ENCODE data around the gene SMIM44.
"Not testable (repeated sequence)": the region's sequence is repeated elsewhere in the genome, so short reads cannot be mapped to it uniquely, and the experiment has no call there.

Gene SMIM44

GRCh38 chr19:3510727-3511126 lies 27.5 kb upstream of the SMIM44 start:
- Histone ChIP-seq H3K9ac (ENCODE audit: low read length) (no peak overlapping the region), H3K4me2 (ENCODE audit: low read length) (no peak overlapping the region), H3K4me1 (ENCODE audit: insufficient read depth, low read length, severe bottlenecking) (peaks cover 12% of the 10 kb centered on the region), H3K9me3 (ENCODE audit: low read length) (no peaks in the 10 kb centered on the region), H3K4me3 (ENCODE audit: low read depth, low read length, poor library complexity, severe bottlenecking) (no peak overlapping the region), H3K36me3 (ENCODE audit: insufficient read depth, low read length) (peaks cover 17% of the 10 kb centered on the region; the same call in 1 of the 2 replicates), H4K20me1 (ENCODE audit: insufficient read depth, low read length) (no peaks in the 10 kb centered on the region), H3K27me3 (ENCODE audit: insufficient read depth, low read length) (no peaks in the 10 kb centered on the region), H3F3A (ENCODE audit: insufficient read depth, low read length) (no peaks in the 10 kb centered on the region), H2AFZ (ENCODE audit: low read length) (no peak overlapping the region), H3K27ac (ENCODE audit: low read depth, low read length, poor library complexity, severe bottlenecking) (no peak overlapping the region), H3K79me2 (ENCODE audit: insufficient read depth, low read length) (peaks cover 11% of the 10 kb centered on the region), H3K9me2 (ENCODE audit: low read depth, low read length) (no peaks in the 10 kb centered on the region)
- no peak for TF ChIP-seq EZH2 (IDR thresholded peaks at IDR 0.05; ENCODE audit: borderline replicate concordance, low read length)
- no peak for TF ChIP-seq CTCF (IDR thresholded peaks at IDR 0.05; ENCODE audit: low read length)

- no peak overlapping the region for H3K4me2 ChIP-seq (ENCODE audit: low read length)
- H2AFZ ChIP-seq (ENCODE audit: low read length): no peak overlapping the region
- H3K36me3 ChIP-seq (ENCODE audit: insufficient read depth, low read length): peaks cover 17% of the 10 kb centered on the region; the same call in 1 of the 2 replicates
- no peaks in the 10 kb centered on the region for H3K27me3 ChIP-seq (ENCODE audit: insufficient read depth, low read length)
- H4K20me1 ChIP-seq (ENCODE audit: insufficient read depth, low read length): no peaks in the 10 kb centered on the region
- no peaks in the 10 kb centered on the region for H3K9me2 ChIP-seq (ENCODE audit: low read depth, low read length)
- no peaks in the 10 kb centered on the region for H3K9me3 ChIP-seq (ENCODE audit: low read length)
- H3K9ac ChIP-seq (ENCODE audit: low read length): no peak overlapping the region
- no peaks in the 10 kb centered on the region for H3F3A ChIP-seq (ENCODE audit: insufficient read depth, low read length)
- no peak overlapping the region for H3K4me3 ChIP-seq (ENCODE audit: low read depth, low read length, poor library complexity, severe bottlenecking)
- peaks cover 11% of the 10 kb centered on the region for H3K79me2 ChIP-seq (ENCODE audit: insufficient read depth, low read length)
- no peak overlapping the region for H3K27ac ChIP-seq (ENCODE audit: low read depth, low read length, poor library complexity, severe bottlenecking)
- TF ChIP-seq CTCF (IDR thresholded peaks at IDR 0.05; ENCODE audit: low read length) (no peak), EZH2 (IDR thresholded peaks at IDR 0.05; ENCODE audit: borderline replicate concordance, low read length) (no peak)
- peaks cover 21% of the 10 kb centered on the region for H3K4me1 ChIP-seq (ENCODE audit: insufficient read depth, low read length, severe bottlenecking)
These were observed 26.3 kb upstream of the SMIM44 start for GRCh38 chr19:3509566-3509989.

- Histone ChIP-seq H3K9me3 (ENCODE audit: low read length) (no peaks in the 10 kb centered on the region), H3K36me3 (ENCODE audit: insufficient read depth, low read length) (peaks cover 17% of the 10 kb centered on the region; the same call in 1 of the 2 replicates), H4K20me1 (ENCODE audit: insufficient read depth, low read length) (no peaks in the 10 kb centered on the region), H3K4me3 (ENCODE audit: low read depth, low read length, poor library complexity, severe bottlenecking) (no peak overlapping the region), H3K79me2 (ENCODE audit: insufficient read depth, low read length) (peaks cover 11% of the 10 kb centered on the region), H3K27ac (ENCODE audit: low read depth, low read length, poor library complexity, severe bottlenecking) (no peak overlapping the region), H3K4me1 (ENCODE audit: insufficient read depth, low read length, severe bottlenecking) (peaks cover 21% of the 10 kb centered on the region), H3K27me3 (ENCODE audit: insufficient read depth, low read length) (no peaks in the 10 kb centered on the region), H2AFZ (ENCODE audit: low read length) (no peak overlapping the region), H3F3A (ENCODE audit: insufficient read depth, low read length) (no peaks in the 10 kb centered on the region), H3K4me2 (ENCODE audit: low read length) (no peak overlapping the region), H3K9ac (ENCODE audit: low read length) (no peak overlapping the region), H3K9me2 (ENCODE audit: low read depth, low read length) (no peaks in the 10 kb centered on the region)
- no peak for TF ChIP-seq CTCF (IDR thresholded peaks at IDR 0.05; ENCODE audit: low read length)
- no peak for TF ChIP-seq EZH2 (IDR thresholded peaks at IDR 0.05; ENCODE audit: borderline replicate concordance, low read length)
These were observed 25.7 kb upstream of the SMIM44 start for GRCh38 chr19:3508771-3509535.

- H3K9me2 ChIP-seq (ENCODE audit: low read depth, low read length); H3K9me3 ChIP-seq (ENCODE audit: low read length); H2AFZ ChIP-seq (ENCODE audit: low read length); H3K4me3 ChIP-seq (ENCODE audit: low read depth, low read length, poor library complexity, severe bottlenecking); H3K9ac ChIP-seq (ENCODE audit: low read length); H3K27me3 ChIP-seq (ENCODE audit: insufficient read depth, low read length); H3K4me2 ChIP-seq (ENCODE audit: low read length); H3F3A ChIP-seq (ENCODE audit: insufficient read depth, low read length); H3K27ac ChIP-seq (ENCODE audit: low read depth, low read length, poor library complexity, severe bottlenecking); H4K20me1 ChIP-seq (ENCODE audit: insufficient read depth, low read length): not testable (repeated sequence)
- Histone ChIP-seq H3K79me2 (ENCODE audit: insufficient read depth, low read length) (peaks cover 11% of the 10 kb centered on the region), H3K4me1 (ENCODE audit: insufficient read depth, low read length, severe bottlenecking) (peaks cover 21% of the 10 kb centered on the region), H3K36me3 (ENCODE audit: insufficient read depth, low read length) (peaks cover 17% of the 10 kb centered on the region; the same call in 1 of the 2 replicates)
These were observed 24.9 kb upstream of the SMIM44 start for GRCh38 chr19:3508121-3508661.

All from OCI-LY1 (cell line).